C4-2B (cell line): ENCODE measurements around the gene SNTA1.

Source experiments
- H3K27ac ChIP-seq: fragments of 450-650 bp; 2 replicates; pipeline ENCODE4 v1.5.1; 2017
- ZFX ChIP-seq: fragments of 450-650 bp; IDR thresholded peaks from 2 replicates; pipeline ENCODE4 v1.6.1; 2017
- TF ChIP-seq, protein P1 (sequence below): fragments of 450-650 bp; conservative IDR thresholded peaks from 2 replicates; pipeline ENCODE4 v1.5.1; 2017; ENCODE audit warnings: mild to moderate bottlenecking

SNTA1 gene

DNA sequence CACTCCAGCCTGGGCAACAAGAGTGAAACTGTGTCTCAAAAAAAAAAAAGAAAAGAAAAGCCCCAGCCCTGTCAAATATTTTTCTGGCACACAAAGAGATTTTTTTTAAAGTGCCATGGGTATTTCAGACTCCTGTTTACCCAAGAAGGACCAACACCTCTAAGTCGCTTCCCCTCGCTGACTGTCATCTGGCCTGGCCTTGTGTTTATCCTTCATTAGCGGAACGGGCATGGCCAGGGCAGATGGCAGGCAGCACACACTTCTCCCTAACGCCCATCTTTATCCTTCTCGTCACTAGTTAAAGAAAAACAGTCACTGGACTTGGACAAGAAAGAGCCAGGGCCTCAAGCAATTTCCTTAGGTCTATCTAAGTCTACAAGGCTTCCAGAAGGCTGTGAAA lies 39.0 kb upstream of the SNTA1 start:
- no peak for TF ChIP-seq ZFX
- TF ChIP-seq, protein P1, sequence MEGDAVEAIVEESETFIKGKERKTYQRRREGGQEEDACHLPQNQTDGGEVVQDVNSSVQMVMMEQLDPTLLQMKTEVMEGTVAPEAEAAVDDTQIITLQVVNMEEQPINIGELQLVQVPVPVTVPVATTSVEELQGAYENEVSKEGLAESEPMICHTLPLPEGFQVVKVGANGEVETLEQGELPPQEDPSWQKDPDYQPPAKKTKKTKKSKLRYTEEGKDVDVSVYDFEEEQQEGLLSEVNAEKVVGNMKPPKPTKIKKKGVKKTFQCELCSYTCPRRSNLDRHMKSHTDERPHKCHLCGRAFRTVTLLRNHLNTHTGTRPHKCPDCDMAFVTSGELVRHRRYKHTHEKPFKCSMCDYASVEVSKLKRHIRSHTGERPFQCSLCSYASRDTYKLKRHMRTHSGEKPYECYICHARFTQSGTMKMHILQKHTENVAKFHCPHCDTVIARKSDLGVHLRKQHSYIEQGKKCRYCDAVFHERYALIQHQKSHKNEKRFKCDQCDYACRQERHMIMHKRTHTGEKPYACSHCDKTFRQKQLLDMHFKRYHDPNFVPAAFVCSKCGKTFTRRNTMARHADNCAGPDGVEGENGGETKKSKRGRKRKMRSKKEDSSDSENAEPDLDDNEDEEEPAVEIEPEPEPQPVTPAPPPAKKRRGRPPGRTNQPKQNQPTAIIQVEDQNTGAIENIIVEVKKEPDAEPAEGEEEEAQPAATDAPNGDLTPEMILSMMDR = no peak
- H3K27ac ChIP-seq = no peak overlapping the region

DNA sequence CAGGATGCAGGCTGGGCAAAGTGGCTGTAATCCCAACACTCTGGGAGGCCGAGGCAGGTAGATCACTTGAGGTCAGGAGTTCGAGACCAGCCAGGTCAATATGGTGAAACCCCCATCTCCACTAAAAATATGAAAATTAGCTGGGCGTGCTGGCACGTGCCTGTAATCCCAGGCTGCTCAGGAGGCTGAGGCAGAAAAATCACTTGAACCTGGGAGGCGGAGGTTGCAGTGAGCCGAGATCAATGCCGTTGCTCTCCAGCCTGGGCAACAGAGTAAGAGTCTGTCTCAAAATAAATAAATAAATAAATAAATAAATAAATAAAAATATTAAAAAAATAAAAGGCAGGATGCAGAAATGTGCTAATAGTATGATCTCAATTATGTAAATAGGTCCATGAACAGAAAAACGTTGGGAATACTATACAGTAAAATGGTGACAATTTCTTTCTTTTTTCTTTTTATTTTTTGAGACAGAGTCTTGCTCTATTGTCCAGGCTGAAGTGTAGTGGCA lies 37.9 kb upstream of the SNTA1 start:
- TF ChIP-seq, protein P1 = no peak
- TF ChIP-seq ZFX = no peak
- no peak overlapping the region for H3K27ac ChIP-seq

DNA sequence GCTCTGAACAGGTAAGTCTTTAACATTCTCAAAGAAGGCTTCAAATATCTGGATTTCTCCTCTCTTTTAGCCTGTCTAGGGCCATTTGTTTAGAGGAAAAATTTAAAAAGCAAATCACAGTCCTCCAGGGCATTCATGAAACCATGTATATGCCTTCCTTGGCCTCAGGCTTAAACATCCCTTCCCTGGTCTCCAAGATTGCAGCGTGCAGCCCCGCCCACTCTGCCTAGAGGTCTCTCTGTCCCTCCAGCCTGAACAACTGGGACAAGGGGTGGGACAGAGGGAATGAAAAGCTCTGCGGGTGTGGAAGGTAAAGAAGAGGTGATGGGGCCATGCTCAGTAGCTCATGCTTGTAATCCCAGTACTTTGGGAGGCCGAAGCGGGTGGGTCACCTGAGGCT lies 36.5 kb upstream of the SNTA1 start:
- no peak for TF ChIP-seq ZFX
- TF ChIP-seq, protein P1 = no peak
- no peak overlapping the region for H3K27ac ChIP-seq

DNA sequence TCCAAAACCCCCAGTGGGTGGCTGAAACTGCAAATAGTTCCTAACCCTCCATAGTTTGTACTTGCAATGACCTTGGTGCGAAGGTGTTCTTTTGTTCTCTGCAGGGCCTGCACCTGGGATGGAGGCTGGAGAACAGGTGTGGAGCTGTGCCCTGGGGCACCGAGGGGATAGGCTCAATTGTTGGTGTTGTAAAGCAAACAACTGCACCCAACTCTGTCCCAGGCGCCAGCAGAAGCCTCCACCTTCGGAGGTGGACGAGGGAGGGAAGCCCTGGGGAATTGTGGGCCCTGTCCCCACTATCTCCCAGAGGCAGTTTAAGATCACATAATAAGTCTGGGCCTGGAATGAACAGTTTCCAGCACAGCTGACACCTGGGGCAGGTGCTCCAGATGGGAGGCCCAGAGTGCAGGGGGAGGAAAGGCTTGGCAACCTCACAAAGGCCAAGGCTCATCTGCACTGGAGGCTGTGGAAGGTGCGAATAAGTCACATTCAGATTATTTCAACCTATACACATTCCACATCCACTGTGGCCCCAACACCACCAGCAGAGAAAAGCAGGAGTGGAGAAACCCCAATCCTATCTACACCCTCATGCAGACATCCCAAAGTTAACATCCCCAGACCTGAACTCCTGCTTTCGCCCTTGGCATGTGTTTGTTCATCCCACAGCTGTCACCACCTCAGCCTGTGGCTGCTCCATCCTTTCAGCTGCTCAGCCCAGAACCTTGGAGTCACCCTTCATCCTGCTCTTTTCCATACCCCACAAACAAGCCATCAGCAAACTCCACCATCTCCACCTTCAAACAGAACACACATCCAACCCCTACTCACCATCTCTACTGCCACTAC lies 34.0 kb upstream of the SNTA1 start:
- no peak for TF ChIP-seq ZFX
- TF ChIP-seq, protein P1 = no peak
- H3K27ac ChIP-seq = no peak overlapping the region

DNA sequence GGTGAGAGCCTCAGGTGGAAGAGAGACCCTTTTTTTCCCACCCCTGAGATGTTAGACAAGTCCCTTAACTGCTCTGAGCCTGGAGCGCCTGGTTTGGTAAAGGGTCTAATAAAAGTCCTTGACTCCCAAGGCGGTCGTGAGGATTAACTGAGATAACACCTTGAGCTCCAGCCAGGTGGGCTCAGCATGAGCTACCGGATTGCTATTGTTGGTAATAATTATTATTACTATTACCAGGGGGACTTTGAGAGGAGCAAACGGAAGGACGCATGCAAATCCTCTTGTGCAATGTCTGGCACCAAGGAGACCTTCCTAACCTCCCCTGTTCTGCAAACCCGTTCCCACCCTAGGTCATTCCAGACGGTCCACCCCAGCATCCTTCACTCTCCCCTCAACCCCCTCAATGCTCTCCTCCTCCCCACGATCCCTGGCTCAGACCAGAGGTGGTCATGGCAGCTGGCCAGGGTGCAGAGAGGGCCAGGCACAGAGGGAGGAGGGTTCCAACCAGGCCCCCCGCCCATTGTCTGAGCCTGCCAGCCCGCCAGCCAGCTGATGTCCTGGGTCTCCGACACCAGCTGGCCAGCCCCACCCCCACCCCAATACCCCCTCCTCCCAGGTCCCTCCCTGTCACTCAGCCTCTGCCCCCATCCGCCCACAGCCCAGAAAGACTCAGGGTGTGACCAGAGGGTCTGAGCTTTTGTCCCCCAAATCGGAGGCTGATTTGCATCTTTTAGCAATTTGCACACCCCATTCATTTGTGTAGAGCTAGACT lies 32.0 kb upstream of the SNTA1 start:
- no peak overlapping the region for H3K27ac ChIP-seq
- no peak for TF ChIP-seq ZFX
- TF ChIP-seq, protein P1 = no peak

DNA sequence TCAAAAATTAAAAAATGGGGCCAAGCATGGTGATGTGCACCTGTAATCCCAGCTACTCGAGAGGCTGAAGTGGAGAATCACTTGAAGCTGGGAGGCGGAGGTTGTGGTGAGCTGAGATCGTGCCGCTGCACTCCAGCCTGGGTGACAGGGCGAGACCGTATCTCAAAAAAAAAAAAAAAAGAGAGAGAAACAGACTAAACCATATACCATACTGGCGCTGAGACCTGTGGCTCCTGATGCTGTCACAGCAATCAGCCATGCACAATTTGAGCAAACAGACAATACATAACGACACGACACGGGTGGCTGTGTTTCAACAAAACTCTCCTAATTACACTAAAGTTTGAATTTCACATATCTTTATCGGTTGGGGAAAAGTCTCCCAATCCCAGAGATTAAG lies 31.4 kb upstream of the SNTA1 start:
- TF ChIP-seq ZFX = no peak
- TF ChIP-seq, protein P1 = no peak
- H3K27ac ChIP-seq = no peak overlapping the region
